HG03280 (cell line): ENCODE results near the gene OR4F17.
"Not testable (repeated sequence)": the region's sequence is repeated elsewhere in the genome, so short reads cannot be mapped to it uniquely, and the experiment has no call there.

ENCODE experiments used
- ATAC-seq: cut with Tn5 transposase; IDR thresholded peaks from one replicate; pipeline ENCODE4 v1.9.1; 2021; ENCODE audit warnings: mild to moderate bottlenecking, moderate library complexity; ENCODE audit not compliant: unreplicated experiment

The OR4F17 gene, protein sequence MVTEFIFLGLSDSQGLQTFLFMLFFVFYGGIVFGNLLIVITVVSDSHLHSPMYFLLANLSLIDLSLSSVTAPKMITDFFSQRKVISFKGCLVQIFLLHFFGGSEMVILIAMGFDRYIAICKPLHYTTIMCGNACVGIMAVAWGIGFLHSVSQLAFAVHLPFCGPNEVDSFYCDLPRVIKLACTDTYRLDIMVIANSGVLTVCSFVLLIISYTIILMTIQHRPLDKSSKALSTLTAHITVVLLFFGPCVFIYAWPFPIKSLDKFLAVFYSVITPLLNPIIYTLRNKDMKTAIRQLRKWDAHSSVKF

DNA sequence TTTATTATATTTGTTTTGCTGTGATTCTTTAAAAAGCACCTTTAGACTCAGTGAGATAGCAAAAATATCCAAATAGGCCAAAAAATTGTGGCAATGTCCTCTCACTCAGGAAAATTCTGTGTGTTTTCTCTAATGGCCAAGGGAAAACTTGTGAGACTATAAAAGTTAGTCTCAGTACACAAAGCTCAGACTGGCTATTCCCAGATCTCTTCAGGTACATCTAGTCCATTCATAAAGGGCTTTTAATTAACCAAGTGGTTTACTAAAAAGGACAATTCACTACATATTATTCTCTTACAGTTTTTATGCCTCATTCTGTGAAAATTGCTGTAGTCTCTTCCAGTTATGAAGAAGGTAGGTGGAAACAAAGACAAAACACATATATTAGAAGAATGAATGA lies at the start of gene OR4F17:
Gene OR4F17 (plus strand): TSS at position 301 of the 400 bp plus-strand sequence. CDS start 3,575 bp downstream, outside the sequence.
- not testable (repeated sequence) for ATAC-seq

DNA sequence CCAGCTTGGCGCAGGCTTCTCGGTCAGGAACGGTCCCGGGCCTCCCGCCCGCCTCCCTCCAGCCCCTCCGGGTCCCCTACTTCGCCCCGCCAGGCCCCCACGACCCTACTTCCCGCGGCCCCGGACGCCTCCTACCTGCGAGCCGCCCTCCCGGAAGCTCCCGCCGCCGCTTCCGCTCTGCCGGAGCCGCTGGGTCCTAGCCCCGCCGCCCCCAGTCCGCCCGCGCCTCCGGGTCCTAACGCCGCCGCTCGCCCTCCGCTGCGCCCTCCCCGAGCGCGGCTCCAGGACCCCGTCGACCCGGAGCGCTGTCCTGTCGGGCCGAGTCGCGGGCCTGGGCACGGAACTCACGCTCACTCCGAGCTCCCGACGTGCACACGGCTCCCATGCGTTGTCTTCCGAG lies 36.1 kb upstream of the OR4F17 start:
- not testable (repeated sequence) for ATAC-seq

- ATAC-seq: not testable (repeated sequence)
Observed at GRCh38 chr19:82864-83263, 24.0 kb upstream of the OR4F17 start.

DNA sequence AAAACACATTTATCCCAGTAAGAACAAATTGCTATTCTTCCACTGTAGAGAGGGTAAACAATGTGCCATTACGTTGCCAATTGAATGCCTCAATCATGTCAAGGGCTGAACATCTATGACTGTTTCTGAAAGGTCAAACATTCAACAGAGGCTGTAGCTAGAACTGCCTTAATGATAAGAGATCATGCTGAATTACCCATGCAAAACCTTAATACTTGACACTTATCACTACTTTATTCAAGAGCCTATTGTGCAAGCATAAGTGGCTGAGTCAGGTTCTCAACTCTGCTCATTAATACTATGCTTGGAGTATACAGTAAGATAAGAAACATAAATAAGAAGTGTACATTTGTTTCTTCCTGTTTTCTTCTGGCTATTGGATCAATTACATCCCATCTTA lies 23.3 kb upstream of the OR4F17 start:
- ATAC-seq: not testable (repeated sequence)

- ATAC-seq: not testable (repeated sequence)
Observed at GRCh38 chr19:90678-91077, 16.2 kb upstream of the OR4F17 start.

- ATAC-seq: not testable (repeated sequence)
Observed at GRCh38 chr19:94794-95193, 12.1 kb upstream of the OR4F17 start.

DNA sequence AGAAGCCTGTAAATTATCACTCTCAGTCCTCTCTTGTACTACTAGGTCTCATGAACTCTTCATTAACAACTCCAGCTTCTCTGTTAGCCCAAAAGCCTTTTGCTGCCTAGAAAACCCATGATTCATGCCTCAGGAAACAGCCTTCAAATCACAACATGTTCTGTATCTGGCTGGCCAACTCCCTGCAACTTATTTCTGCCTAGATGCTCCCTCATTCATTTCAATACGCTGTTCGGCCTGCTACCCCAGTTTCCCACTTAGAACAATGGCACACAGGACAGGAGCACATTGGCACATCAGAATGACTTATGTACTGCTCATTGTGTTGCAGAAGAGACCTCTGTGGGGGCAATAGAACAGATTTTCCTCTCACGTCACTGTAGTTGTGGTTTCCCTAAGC lies 9.3 kb upstream of the OR4F17 start:
- ATAC-seq: not testable (repeated sequence)

DNA sequence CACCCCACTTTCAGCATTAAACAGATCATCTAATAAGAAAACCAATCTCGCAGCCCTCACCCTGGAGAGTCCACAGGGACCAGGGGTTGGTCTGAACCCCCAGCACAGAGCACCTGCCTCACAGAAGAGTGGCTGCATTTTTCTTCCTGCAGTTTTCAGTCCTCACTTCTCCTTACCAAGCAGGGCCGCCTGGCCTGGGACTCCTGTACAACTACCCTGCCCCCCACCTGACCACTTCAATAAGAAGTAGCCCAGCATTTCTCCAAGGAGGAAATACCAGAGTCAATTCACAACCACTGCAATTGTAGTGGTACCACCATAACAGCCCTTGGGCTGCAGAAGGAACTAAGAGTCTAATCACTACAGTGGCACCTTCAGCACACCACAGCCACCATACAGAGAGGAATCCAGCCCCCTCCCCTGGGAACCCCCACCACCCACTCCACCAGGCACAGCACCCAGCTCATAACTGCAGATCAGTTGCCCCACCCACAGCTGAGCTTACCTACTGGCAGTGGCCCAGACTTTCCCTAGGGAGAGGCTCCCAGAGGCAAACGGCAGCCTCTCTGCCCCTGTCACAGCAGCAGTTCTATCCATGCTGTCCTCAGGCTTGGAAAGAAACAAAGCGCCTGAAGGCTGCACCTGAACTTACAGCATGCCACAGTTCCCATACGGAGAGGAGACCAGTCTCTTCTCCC lies 13.7 kb downstream of the OR4F17 start:
- not testable (repeated sequence) for ATAC-seq
